Stimulated activated CD4-positive, alpha-beta T cell treated with anti-CD3 and anti-CD28 coated beads, Interleukin-1b, Interleukin-23, amount 100 ng/mL, for 48 hours (primary cell): Measurements from ENCODE around the gene SFI1.
"Not testable (repeated sequence)": the region's sequence is repeated elsewhere in the genome, so short reads cannot be mapped to it uniquely, and the experiment has no call there.

Experiments used
- DNase-seq: peaks from one replicate; pipeline ENCODE4 v3.0.0-alpha.2; 2020

The SFI1 gene

GRCh38 chr22:31556627-31557203 is 60.4 kb downstream of the SFI1 start:
- DNase-seq: no peak

- DNase-seq: not testable (repeated sequence)
Observed at GRCh38 chr22:31558546-31558945, 62.2 kb downstream of the SFI1 start.

GRCh38 chr22:31561238-31561887 is 65.0 kb downstream of the SFI1 start:
- DNase-seq: peak; percentile 50

- no peak for DNase-seq
Observed at GRCh38 chr22:31561970-31562369, 65.6 kb downstream of the SFI1 start.

- no peak for DNase-seq
Observed at GRCh38 chr22:31566484-31566883, 70.1 kb downstream of the SFI1 start.

GRCh38 chr22:31567196-31567595 is 70.9 kb downstream of the SFI1 start:
- no peak for DNase-seq

- DNase-seq: no peak
Observed at GRCh38 chr22:31567702-31568101, 71.4 kb downstream of the SFI1 start.

- no peak for DNase-seq
Observed at GRCh38 chr22:31569126-31569525, 72.8 kb downstream of the SFI1 start.

- no peak for DNase-seq
Observed at GRCh38 chr22:31572939-31573338, 76.6 kb downstream of the SFI1 start.

GRCh38 chr22:31574055-31574670 is 77.8 kb downstream of the SFI1 start:
- no peak for DNase-seq

- no peak for DNase-seq
Observed at GRCh38 chr22:31575190-31575589, 78.9 kb downstream of the SFI1 start.

GRCh38 chr22:31577711-31578110 is 81.4 kb downstream of the SFI1 start:
- no peak for DNase-seq

- no peak for DNase-seq
Observed at GRCh38 chr22:31578171-31578570, 81.8 kb downstream of the SFI1 start.

GRCh38 chr22:31579835-31580242 is 83.5 kb downstream of the SFI1 start:
- DNase-seq: no peak

- no peak for DNase-seq
Observed at GRCh38 chr22:31583861-31584485, 87.6 kb downstream of the SFI1 start.

- DNase-seq: no peak
Observed at GRCh38 chr22:31584804-31585160, 88.4 kb downstream of the SFI1 start.

- DNase-seq: peak; percentile 19
Observed at GRCh38 chr22:31585161-31585859, 89.0 kb downstream of the SFI1 start.

GRCh38 chr22:31586137-31586920 is 90.0 kb downstream of the SFI1 start:
- DNase-seq: no peak

GRCh38 chr22:31588970-31589675 is 92.8 kb downstream of the SFI1 start:
- DNase-seq: no peak

GRCh38 chr22:31590161-31590560 is 93.8 kb downstream of the SFI1 start:
- DNase-seq: not testable (repeated sequence)

- no peak for DNase-seq
Observed at GRCh38 chr22:31595271-31595670, 98.9 kb downstream of the SFI1 start.
